NCI-H2107 (cell line): ENCODE data around the gene CEND1.

ENCODE experiments used
- DNase-seq: peaks from one replicate; lab custom pipeline; 2025; lab: John Stamatoyannopoulos, UW

Gene CEND1

DNA sequence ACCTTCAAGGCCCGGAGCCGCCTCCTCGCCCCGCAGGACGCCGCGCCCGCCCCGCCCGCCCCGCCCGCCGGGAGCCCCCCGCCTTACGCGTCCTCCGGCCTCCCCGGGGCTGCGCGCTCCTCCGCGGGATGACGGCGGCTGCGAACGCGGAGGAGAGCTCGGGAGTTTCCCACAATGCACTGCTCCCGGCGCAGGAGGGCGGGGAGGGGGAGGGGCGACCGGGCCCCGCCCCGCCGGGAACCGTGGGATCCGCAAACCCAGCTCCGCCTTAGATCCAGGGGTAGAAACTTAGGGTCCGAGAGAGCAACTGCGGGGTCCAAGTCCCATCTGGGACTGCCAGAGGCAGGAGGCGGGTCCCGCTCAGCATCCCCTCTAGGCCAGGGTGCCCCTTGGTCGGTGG, at the start of gene CEND1:
TSS of gene CEND1 (minus strand) at position 148 of the 400 bp plus-strand sequence. CDS start 1,514 bp downstream, outside the sequence.
- DNase-seq = no peak

DNA sequence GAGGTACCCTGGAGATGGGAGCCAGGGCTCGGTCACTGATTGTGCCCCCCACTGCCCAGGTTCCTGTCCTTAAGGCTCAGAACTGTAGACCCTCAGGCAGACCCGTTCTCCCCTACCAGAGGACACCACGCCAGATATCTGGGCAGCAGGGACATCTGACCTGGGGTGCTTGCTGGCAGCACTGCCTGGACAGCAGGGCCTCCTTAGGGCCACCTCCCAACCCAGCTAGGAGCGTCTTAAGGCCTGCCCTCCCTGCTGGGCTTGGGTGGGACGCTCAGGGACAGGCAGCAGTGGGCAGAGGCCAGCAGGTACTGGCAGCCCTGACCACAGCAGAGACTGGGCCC, 49.4 kb upstream of the CEND1 start:
- no peak for DNase-seq

GRCh38 chr11:838441-839279, 48.8 kb upstream of the CEND1 start:
- DNase-seq = no peak

DNA sequence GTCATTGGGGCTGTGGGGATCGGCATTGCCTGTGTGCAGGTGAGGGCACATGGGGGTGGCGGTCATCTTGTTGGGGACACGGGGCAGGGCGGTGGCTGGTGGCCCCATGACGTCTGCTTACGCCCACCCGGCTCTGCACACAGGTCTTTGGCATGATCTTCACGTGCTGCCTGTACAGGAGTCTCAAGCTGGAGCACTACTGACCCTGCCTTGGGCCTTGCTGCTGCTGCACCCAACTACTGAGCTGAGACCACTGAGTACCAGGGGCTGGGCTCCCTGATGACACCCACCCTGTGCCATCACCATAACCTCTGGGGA, 48.1 kb upstream of the CEND1 start:
- no peak for DNase-seq

DNA sequence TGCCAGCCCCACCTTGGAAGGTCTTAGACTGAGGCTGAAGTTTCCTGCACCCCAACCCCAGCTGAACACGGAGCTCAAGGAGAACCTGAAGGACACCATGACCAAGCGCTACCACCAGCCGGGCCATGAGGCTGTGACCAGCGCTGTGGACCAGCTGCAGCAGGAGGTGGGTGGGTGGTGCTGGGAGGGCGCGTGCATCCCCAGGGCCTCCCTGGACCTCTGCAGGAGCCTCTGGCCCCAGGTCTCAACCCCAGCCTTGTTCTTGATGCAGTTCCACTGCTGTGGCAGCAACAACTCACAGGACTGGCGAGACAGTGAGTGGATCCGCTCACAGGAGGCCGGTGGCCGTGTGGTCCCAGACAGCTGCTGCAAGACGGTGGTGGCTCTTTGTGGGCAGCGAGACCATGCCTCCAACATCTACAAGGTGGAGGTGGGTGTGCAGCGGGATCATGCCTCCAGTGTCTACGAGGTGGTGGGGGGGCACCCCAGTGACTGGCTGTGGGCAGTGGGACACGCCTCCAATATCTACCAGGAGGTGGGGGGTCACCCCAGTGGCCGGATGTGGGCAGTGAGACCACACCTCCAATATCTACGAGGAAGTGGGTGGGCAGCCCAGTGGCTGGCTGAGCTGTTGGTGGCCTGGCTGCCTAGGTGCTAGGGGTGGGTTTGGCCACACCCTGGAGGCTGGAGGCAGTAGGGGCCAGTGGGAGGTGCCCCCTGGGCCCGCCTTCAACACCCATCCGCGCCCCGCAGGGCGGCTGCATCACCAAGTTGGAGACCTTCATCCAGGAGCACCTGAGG, 47.5 kb upstream of the CEND1 start:
- DNase-seq = no peak

GRCh38 chr11:836700-837099, 46.8 kb upstream of the CEND1 start:
- DNase-seq = no peak

GRCh38 chr11:836274-836673, 46.4 kb upstream of the CEND1 start:
- DNase-seq = no peak

DNA sequence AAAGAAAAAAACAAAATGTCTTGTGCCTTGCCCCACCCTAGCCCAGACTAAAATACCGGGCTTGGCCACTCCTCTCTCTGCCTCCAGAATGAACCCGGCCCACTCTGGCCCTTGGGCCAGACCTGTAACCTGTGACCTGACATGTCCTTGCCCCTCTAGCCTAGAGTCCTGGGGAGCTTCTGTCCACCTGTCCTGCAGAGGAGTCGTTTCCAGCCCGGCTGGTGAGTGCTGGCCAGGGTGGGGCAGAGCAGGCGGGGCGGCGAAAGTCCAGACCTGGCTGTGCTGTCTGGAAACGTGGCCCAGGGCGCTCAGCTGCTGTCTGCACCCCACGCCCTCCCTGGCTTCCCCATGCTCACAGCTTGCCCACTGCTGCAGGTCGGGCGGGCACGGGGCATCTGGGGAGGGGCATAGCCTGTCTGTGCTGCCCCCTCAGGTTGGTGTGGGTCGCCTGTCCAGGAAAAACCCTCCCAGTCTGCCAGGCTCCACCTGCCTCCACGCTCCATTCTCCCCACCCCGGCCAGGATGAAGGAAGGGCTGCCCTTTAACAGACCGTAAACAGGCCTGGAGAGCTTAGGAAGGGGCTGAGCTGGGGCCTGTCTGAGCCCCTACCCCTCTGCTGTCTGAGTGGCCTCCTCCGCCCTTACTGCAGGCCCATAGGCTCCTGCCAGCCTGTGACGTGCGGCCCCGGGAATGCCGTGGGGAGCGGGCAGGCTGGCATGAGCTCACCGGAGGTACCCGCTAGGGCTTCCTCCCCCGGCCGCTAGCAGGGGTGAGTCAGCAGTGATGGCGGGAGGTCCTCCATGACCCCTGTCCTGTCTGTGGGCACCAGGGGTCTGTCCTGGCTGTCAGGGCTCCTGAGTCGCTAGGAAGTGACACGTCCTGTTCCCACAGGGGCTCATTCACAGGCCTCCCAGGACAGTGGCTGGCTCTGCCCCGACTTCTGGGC, 44.8 kb upstream of the CEND1 start:
- no peak for DNase-seq

DNA sequence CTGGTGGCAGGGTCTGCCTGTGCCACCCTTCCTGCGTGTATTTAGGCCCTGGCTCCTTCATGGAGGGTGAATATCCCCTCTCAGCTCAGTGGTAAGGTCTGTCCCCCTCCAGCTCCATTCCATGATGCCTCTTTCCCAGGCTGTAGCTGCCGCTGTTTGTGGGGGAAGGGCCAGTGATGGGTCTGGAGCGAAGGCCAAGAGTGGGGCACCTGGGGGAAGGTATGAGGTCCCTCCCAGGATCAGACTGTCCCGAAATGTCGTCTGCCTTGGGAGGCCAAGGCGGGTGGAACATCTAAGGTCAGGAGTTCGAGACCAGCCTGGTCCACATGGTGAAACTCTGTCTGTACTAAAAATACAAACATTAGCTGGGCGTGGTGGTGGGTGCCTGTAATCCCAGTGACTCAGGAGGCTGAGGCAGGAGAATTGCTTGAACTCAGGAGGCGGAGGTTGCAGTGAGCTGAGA, 44.0 kb upstream of the CEND1 start:
- no peak for DNase-seq

DNA sequence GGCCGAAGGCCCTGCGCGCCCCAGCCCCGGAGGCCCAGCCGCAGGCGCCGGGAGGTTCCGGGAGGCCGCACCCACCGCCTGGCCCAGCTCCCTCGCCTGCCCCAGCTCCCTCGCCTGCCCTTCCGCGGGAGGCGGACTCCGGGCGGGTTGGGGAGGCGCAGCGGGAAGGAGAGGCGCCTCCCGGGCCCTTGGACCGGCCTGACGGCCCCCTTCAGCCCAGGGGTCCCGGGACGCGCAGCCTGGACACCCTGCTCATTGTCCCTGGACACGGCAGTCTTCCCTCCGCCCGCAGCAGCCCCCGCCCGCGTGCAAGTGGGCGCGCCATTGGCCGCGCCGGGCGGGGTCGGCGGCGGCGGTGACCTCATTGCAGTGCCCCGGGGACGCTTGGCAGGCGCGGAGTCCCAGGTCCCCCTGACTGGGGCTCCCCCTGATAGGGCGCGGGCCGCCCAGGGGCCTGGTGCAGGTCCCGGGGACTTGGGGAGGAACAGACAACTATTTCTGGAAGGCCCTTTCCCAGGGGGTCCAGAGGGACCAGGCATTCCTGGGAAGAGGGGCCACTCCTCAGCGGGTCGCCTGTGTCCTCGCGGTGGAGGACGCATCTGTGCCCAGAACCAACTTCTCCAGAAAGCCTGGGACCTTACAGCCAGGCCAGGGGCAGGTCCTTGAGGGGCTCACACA, 43.4 kb upstream of the CEND1 start:
- no peak for DNase-seq

- DNase-seq = no peak
These were observed 42.7 kb upstream of the CEND1 start, which contains the start of gene CD151 for GRCh38 chr11:832529-833113. TSS of gene CD151 (plus strand) at chr11:832952. CDS start at chr11:836070, 3,118 bp downstream.

- no peak for DNase-seq
These were observed 42.2 kb upstream of the CEND1 start for GRCh38 chr11:831961-832528.

DNA sequence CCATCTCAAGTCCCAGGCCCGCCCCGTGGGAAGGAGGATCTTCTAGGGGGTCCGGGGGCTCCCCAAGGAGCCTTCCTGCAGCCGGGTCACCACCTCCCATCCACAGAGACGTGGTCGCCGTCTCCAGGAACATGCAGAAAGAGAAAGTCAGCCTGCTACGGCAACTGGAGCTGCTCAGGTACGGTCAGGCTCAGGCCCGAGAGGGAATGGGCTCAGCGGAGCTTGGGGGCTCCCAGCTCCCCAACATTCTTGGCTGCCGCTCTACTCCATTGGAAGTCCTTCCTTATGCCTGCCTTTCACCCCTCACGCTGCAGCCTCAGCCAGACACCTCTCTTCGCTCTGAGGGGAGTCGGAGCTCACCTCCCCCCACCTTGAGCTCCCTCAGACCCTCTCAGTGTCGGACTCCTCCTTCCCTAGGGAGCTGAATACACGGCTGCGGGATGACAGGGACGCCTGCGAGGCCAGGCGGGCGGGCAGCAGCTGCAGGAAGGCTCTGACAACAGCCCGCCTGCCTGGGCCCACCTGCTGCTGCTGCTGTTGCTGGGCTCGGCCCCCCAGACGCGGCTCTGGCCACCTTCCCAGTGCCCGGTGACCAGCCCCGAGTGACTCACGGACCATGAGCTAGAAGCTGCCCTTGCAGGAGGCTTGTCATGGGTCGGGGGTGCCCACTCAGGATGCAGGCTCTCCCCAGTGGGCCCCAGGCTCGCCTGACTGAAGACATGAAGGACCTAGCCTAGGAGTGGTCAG, 41.4 kb upstream of the CEND1 start:
- DNase-seq = no peak

DNA sequence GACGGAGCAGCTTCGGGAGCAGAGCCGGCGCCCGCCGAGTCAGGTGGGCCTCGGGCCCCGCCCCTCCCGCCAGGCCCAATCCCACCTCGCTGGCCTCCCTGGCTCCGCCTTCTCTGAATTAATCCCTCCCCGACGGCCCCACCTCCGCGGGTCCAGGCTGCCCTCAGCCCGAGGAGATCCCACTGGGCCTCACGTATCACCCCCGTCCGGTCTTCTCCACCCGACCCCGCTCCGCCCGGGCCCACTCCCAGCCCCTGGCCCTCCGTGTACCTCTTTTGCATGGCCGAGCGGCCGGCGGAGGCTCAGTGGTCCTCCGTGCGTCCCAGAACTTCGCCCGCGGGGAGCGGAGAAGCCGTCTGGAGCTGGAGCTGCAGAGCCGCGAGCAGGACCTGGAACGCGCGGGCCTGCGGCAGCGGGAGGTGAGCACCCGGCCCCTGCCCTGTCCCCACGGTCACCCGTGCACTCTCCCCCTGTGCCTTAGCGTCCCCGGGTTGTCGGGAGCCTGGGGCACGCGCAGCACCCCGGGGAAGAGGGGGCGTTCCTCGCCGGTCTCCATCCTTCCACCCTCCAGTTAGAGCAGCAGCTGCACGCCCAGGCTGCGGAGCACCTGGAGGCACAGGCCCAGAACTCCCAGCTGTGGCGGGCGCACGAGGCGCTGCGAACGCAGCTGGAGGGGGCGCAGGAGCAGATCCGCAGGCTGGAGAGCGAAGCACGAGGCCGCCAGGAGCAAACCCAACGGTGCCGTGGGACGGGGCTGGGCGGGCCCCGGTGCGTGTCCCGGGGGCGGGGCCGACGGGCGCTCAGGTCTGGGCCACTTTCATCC, 40.6 kb upstream of the CEND1 start:
- DNase-seq = no peak

GRCh38 chr11:829847-830294, 40.0 kb upstream of the CEND1 start:
- DNase-seq = no peak

GRCh38 chr11:829176-829846, 39.4 kb upstream of the CEND1 start:
- DNase-seq = no peak

DNA sequence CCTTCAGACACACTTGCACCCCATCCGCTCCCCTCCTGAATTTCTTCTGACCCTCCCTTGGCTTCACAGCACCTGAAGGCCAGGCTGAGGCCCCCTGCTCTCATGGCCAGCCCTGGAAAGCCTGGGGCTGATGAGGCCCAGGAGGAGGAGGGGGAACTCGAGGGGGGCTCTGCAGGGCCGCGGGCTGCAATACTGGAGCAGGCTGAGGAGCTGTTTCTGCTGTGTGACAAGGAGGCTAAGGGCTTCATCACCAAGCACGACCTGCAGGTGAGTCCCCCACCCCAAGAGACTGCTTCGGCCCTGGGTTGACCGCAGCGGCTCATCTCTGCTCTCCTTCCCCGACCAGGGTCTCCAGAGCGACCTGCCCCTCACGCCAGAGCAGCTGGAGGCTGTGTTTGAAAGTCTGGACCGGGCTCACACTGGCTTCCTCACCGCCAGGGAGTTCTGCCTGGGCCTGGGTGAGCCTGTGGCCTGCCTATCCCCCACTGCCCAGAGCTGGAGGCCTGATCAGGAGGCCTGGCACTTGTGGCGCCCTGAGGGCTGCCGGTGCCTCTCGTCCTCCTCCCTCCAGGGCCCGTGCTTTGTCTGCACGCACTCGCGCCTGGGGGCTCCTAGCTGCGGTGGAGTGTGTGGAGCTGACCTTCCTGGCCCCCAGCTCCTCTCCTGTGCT, 38.8 kb upstream of the CEND1 start:
- DNase-seq = no peak

- no peak for DNase-seq
These were observed 38.0 kb upstream of the CEND1 start, which contains the start of gene CRACR2B for GRCh38 chr11:827897-828192. TSS of gene CRACR2B (plus strand) at chr11:827919. CDS start at chr11:828608, 689 bp downstream.
